HCT116 (cell line): ENCODE data around the gene AARS1. TPM values are rescaled to one million over a fixed set of nuclear protein-coding genes. Genes with fewer than 3 reads are reported as not detected.
A peak's percentile ranks its signal among the peaks of the same experiment; 100 is the strongest.

Experiments used
- ATAC-seq: fragments of 200-7000 bp; cut with Tn5 transposase; 2 replicates; pipeline ENCODE4 v1.9.1; 2020; ENCODE audit warnings: mild to moderate bottlenecking, moderate library complexity
- BruUV-seq: library from RNA; stranded (reverse); fragments of 400-500 nt; replicated peaks from 2 replicates; lab custom pipeline; 2021; lab: Mats Ljungman, UMichigan
- CTCF ChIA-PET: fragments of 300-600 bp; sonication (Branson Sonifier 250); formaldehyde crosslinking; loops from one replicate; lab custom pipeline; 2021; ENCODE audit warnings: antibody characterized with exemption; lab: Charles Lee
- POLR2A ChIA-PET: fragments of 300-600, 350-600 bp; sonication (Branson Sonifier 250); formaldehyde crosslinking; loops from one replicate; lab custom pipeline; 2021; ENCODE audit warnings: antibody characterized with exemption; lab: Charles Lee
- RAD21 ChIA-PET, 2 experiments: fragments of 300-600 bp; sonication (Branson Sonifier 250); formaldehyde crosslinking; loops; one replicate each; lab custom pipeline; 2023; ENCODE audit warnings: low total read pairs in 2 of 2; ENCODE audit not compliant: uncharacterized antibody in 2 of 2, unreplicated experiment in 2 of 2, low non-redundant PET in 1 of 2; lab: Charles Lee
- DNase-seq: peaks from one replicate; pipeline ENCODE4 v3.0.0-alpha.2; 2010; ENCODE audit warnings: low read depth, low spot score
- H2AFZ ChIP-seq: fragments of 200-600 bp; shearing (Covaris generic), sonication (generic); 2 replicates; pipeline ENCODE4 v1.6.1; 2017; ENCODE audit warnings: low read depth, mixed run types, mixed read lengths, antibody characterized with exemption, low read length; ENCODE audit not compliant: poor library complexity, severe bottlenecking
- H3K27ac ChIP-seq: 2 replicates; pipeline ENCODE4 v1.5.1; 2012; ENCODE audit warnings: low read depth, low read length
- H3K27me3 ChIP-seq: fragments of 200-600 bp; sonication (generic); 2 replicates; pipeline ENCODE4 v1.6.1; 2016; ENCODE audit warnings: mixed run types, low read length, mixed read lengths; ENCODE audit not compliant: insufficient read depth
- H3K36me3 ChIP-seq, 2 experiments: fragments of 200-500 bp in 1 of 2; fragments of 200-600 bp in 1 of 2; sonication (Bioruptor generic) in 1 of 2; sonication (generic) in 1 of 2; 2 replicates each; pipeline versions ENCODE4 v1.5.1 to v1.6.1; 2014 to 2016; ENCODE audit warnings: low read length in 2 of 2, inconsistent platforms in 1 of 2, mixed read lengths in 1 of 2, mixed run types in 1 of 2; ENCODE audit not compliant: insufficient read depth in 2 of 2, control insufficient read depth in 1 of 2
- H3K4me1 ChIP-seq, 2 experiments: fragments of 200-600 bp in 1 of 2; sonication (generic) in 1 of 2; 2 replicates each; pipeline versions ENCODE4 v1.5.1 to v1.6.1; 2012 to 2017; ENCODE audit warnings: low read length in 2 of 2, inconsistent platforms in 1 of 2, mild to moderate bottlenecking in 1 of 2, mixed read lengths in 1 of 2, mixed run types in 1 of 2, moderate library complexity in 1 of 2; ENCODE audit not compliant: insufficient read depth in 2 of 2, control insufficient read depth in 1 of 2
- H3K4me2 ChIP-seq: fragments of 200-600 bp; sonication (generic); 2 replicates; pipeline ENCODE4 v1.6.1; 2017; ENCODE audit warnings: mixed run types, low read length, mixed read lengths
- H3K4me3 ChIP-seq, 2 experiments: fragments of 200-600 bp in 1 of 2; sonication (generic) in 1 of 2; replicated peaks in 1 of 2; 2 replicates each; pipeline ENCODE4 v1.5.1; 2011 to 2016; ENCODE audit warnings: low read length in 2 of 2, control low read depth in 1 of 2, low read depth in 1 of 2, mild to moderate bottlenecking in 1 of 2, mixed read lengths in 1 of 2, mixed run types in 1 of 2
- H3K79me2 ChIP-seq: fragments of 200-600 bp; sonication (generic); 2 replicates; pipeline ENCODE4 v1.6.1; 2017; ENCODE audit warnings: mild to moderate bottlenecking, mixed run types, low read length, moderate library complexity, mixed read lengths; ENCODE audit not compliant: insufficient read depth
- H3K9ac ChIP-seq: fragments of 200-600 bp; sonication (generic); 2 replicates; pipeline ENCODE4 v1.6.1; 2016; ENCODE audit warnings: low read length, mixed read lengths
- H3K9me2 ChIP-seq: fragments of 200-600 bp; sonication (generic), shearing (Covaris generic); 2 replicates; pipeline ENCODE4 v1.6.1; 2017; ENCODE audit warnings: mixed run types, mild to moderate bottlenecking, moderate library complexity; ENCODE audit not compliant: insufficient read depth
- H3K9me3 ChIP-seq, 2 experiments: fragments of 200-500 bp in 1 of 2; fragments of 200-600 bp in 1 of 2; sonication (Bioruptor generic) in 1 of 2; sonication (generic) in 1 of 2; 2 replicates each; pipeline ENCODE4 v1.6.1; 2014 to 2017; ENCODE audit warnings: low read length in 2 of 2, mixed read lengths in 2 of 2, inconsistent platforms in 1 of 2, low read depth in 1 of 2, mild to moderate bottlenecking in 1 of 2, mixed run types in 1 of 2, moderate library complexity in 1 of 2; ENCODE audit not compliant: control insufficient read depth in 1 of 2, insufficient read depth in 1 of 2
- H4K20me1 ChIP-seq: fragments of 200-600 bp; sonication (generic), shearing (Covaris generic); 2 replicates; pipeline ENCODE4 v1.6.1; 2017; ENCODE audit warnings: mixed run types, mild to moderate bottlenecking, moderate library complexity; ENCODE audit not compliant: insufficient read depth
- CBX3 ChIP-seq: IDR thresholded peaks from 2 replicates; pipeline ENCODE4 v1.6.1; 2012; ENCODE audit warnings: low read depth
- CEBPB ChIP-seq: IDR thresholded peaks from 2 replicates; pipeline ENCODE4 v1.6.1; 2012; ENCODE audit warnings: low read depth
- CTCF ChIP-seq, 3 experiments: fragments of 200-600 bp in 1 of 3; sonication (generic) in 1 of 3; IDR thresholded peaks in 2 of 3; conservative IDR thresholded peaks in 1 of 3; 2 replicates each; pipeline ENCODE4 v1.5.1; 2012 to 2017; ENCODE audit warnings: low read depth in 2 of 3, low read length in 2 of 3, antibody characterized with exemption in 1 of 3, borderline replicate concordance in 1 of 3, control low read depth in 1 of 3, mild to moderate bottlenecking in 1 of 3, mixed read lengths in 1 of 3, mixed run types in 1 of 3, moderate library complexity in 1 of 3; ENCODE audit not compliant: insufficient read depth in 1 of 3
- EGR1 ChIP-seq: IDR thresholded peaks from 2 replicates; pipeline ENCODE4 v1.6.1; 2012; ENCODE audit warnings: low read depth
- ELF1 ChIP-seq: IDR thresholded peaks from 2 replicates; pipeline ENCODE4 v1.6.1; 2012; ENCODE audit warnings: low read depth, borderline replicate concordance
- EZH2 ChIP-seq: fragments of 200-600 bp; sonication (generic); IDR thresholded peaks from 2 replicates; pipeline ENCODE4 v1.6.1; 2017; ENCODE audit warnings: antibody characterized with exemption, mixed run types
- EZH2phosphoT487 ChIP-seq: fragments of 200-600 bp; IDR thresholded peaks from 2 replicates; pipeline ENCODE4 v1.6.1; 2018; ENCODE audit warnings: antibody characterized with exemption, borderline replicate concordance
- FOSL1 ChIP-seq: IDR thresholded peaks from 2 replicates; pipeline ENCODE4 v1.6.1; 2012; ENCODE audit warnings: low read depth
- POLR2A ChIP-seq: IDR thresholded peaks from 2 replicates; pipeline ENCODE4 v1.7.0; 2011; ENCODE audit warnings: borderline replicate concordance; ENCODE audit not compliant: insufficient read depth, insufficient read length; ENCODE audit errors: extremely low read depth
- POLR2AphosphoS5 ChIP-seq: IDR thresholded peaks from 2 replicates; pipeline ENCODE4 v1.6.1; 2011; ENCODE audit warnings: mild to moderate bottlenecking, low read depth, low read length, moderate library complexity
- SIN3A ChIP-seq: IDR thresholded peaks from 2 replicates; pipeline ENCODE4 v1.6.1; 2012; ENCODE audit warnings: low read depth
- SRF ChIP-seq: IDR thresholded peaks from 2 replicates; pipeline ENCODE4 v1.6.1; 2012; ENCODE audit warnings: low read depth
- TCF7L2 ChIP-seq: IDR thresholded peaks from 2 replicates; pipeline ENCODE4 v1.7.0; 2011; ENCODE audit warnings: borderline replicate concordance, inconsistent platforms; ENCODE audit not compliant: insufficient read depth, insufficient read length; ENCODE audit errors: extremely low read depth
- YY1 ChIP-seq: IDR thresholded peaks from 2 replicates; pipeline ENCODE4 v1.6.1; 2011; ENCODE audit warnings: low read length, low read depth, moderate library complexity, mild to moderate bottlenecking; ENCODE audit not compliant: insufficient replicate concordance; ENCODE audit errors: extremely low read depth
- ZBTB33 ChIP-seq: IDR thresholded peaks from 2 replicates; pipeline ENCODE4 v1.6.1; 2011; ENCODE audit warnings: mild to moderate bottlenecking, low read length, moderate library complexity; ENCODE audit not compliant: insufficient replicate concordance; ENCODE audit errors: extremely low read depth
- ZNF274 ChIP-seq: fragments of 200-500 bp; sonication (Bioruptor generic); IDR thresholded peaks from 2 replicates; pipeline ENCODE4 v1.6.1; 2014; ENCODE audit warnings: mild to moderate bottlenecking, low read depth, low read length, inconsistent platforms
- intact Hi-C: fragments of 100-400 bp; cut with micrococcal nuclease; formaldehyde crosslinking; loops from 2 replicates; pipeline ENCODE4 v1.10.0; 2022
- total RNA-seq: library from RNA; stranded (reverse); gene quantifications from one replicate; pipeline ENCODE4 v1.2.1, GENCODE V29; 2021; ENCODE audit not compliant: unreplicated experiment
- TF ChIP-seq, protein P1 (sequence below): IDR thresholded peaks from 2 replicates; pipeline ENCODE4 v1.6.1; 2012; ENCODE audit warnings: low read depth
- TF ChIP-seq, protein P2 (sequence below): IDR thresholded peaks from 2 replicates; pipeline ENCODE4 v1.6.1; 2012

The AARS1 gene
- total RNA-seq, 1 experiment from 2014 or later, result 215 TPM

DNA sequence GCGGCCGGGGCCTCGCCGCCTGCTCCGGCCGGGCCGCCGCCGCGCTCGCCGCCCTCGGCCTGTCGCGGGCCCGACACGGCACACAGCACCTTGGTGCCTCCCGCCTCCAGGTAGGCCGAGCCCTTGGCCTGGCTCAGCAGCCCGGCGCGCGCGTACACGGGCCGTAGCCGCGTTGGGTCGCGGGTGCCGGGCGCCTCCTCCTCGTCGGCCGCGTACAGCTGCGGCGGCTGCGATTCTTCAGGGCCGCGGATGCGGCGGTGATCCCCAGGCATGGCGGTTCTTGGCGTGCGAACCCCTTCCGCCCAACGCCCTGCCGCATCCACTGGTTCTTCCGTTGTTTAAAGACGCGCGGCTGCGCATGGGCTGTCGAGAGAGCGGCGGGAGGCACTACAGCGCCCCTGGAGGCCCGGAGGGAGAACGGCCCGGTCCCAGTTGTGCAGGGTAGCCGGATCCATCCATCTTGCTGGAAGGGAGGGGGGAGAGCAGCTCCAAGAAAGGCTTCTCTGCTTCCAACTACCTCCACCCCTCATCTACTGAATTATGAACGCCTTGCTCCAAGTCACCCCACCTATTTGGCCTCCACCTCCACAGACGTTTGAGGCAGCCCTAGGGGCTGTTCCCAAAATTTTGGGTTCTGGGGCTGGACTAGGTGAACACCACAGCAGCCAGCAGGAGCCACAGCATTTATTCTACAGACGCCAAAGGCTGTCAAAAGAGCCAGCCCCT lies 37.5 kb downstream of the AARS1 start, which contains the start of gene EXOSC6:
Gene EXOSC6 (minus strand): TSS at position 312 of the 726 bp plus-strand sequence. CDS start 40 bp downstream, at position 272.
- peaks cover 25% of the 10 kb centered on the region for H3K79me2 ChIP-seq
- H3K4me3 ChIP-seq, result peak within 1 kb of the TSS; percentile 59 to 82
- no peaks in the 10 kb centered on the region for H3K9me3 ChIP-seq
- H3K9me2 ChIP-seq, result no peaks in the 10 kb centered on the region
- H3K4me2 ChIP-seq, result peak within 1 kb of the TSS; percentile 92
- ChIA-PET RAD21 (no interaction called here), POLR2A (interaction anchor here (1.6 kb wide), 1 partner anchor 37 kb away, joined by 5 read pairs; the partner anchor contains the start of gene AARS1), CTCF (interaction anchor here (1.0 to 1.9 kb wide), 4 partner anchors 11 to 128 kb away, joined by 3 to 9 read pairs (median 4); partner anchors contain the start of gene AARS1)
- intact Hi-C loops, result loop anchor here (10.0 kb wide), 1 partner anchor 87 kb away; no protein-coding TSS in a partner anchor
- ATAC-seq (peak; percentile 92), DNase-seq (peak; percentile 87)
- H2AFZ ChIP-seq, result no peak within 1 kb of the TSS
- BruUV-seq, result no TSS peak
- peak within 1 kb of the TSS; percentile 84 for H3K9ac ChIP-seq
- H3K27me3 ChIP-seq, result no peaks in the 10 kb centered on the region
- peak within 1 kb of the TSS; percentile 95 for H3K27ac ChIP-seq
- H3K4me1 ChIP-seq, result peaks cover 5 to 7% of the 10 kb centered on the region in 2 experiments; a peak in 2 of 4 replicates
- no peaks in the 10 kb centered on the region for H4K20me1 ChIP-seq
- H3K36me3 ChIP-seq, result peaks cover 13 to 39% of the 10 kb centered on the region in 2 experiments
- TF ChIP-seq CEBPB (no peak), EZH2 (no peak), EZH2phosphoT487 (no peak), ZNF274 (no peak), ZBTB33 (peak; percentile 81), POLR2AphosphoS5 (peak; percentile 98), TCF7L2 (no peak), ELF1 (no peak; the same call in 1 of the 2 replicates), SIN3A (peak; percentile 93), CTCF (IDR thresholded peaks at IDR 0.05 in 2 of 3, conservative IDR thresholded peaks at IDR 0.05 in 1 of 3; ENCODE audit: borderline replicate concordance in 1 of 3, insufficient read depth in 1 of 3, low read depth in 2 of 3, low read length in 2 of 3) (peak; percentile 49 to 95 (median 88); a peak in 5 of 6 replicates), SRF (no peak), CBX3 (peak; percentile 71; the same call in 1 of the 2 replicates), FOSL1 (no peak; the same call in 1 of the 2 replicates), POLR2A (peak; percentile 36), YY1 (peak; percentile 89), EGR1 (no peak)
- TF ChIP-seq, protein P1, sequence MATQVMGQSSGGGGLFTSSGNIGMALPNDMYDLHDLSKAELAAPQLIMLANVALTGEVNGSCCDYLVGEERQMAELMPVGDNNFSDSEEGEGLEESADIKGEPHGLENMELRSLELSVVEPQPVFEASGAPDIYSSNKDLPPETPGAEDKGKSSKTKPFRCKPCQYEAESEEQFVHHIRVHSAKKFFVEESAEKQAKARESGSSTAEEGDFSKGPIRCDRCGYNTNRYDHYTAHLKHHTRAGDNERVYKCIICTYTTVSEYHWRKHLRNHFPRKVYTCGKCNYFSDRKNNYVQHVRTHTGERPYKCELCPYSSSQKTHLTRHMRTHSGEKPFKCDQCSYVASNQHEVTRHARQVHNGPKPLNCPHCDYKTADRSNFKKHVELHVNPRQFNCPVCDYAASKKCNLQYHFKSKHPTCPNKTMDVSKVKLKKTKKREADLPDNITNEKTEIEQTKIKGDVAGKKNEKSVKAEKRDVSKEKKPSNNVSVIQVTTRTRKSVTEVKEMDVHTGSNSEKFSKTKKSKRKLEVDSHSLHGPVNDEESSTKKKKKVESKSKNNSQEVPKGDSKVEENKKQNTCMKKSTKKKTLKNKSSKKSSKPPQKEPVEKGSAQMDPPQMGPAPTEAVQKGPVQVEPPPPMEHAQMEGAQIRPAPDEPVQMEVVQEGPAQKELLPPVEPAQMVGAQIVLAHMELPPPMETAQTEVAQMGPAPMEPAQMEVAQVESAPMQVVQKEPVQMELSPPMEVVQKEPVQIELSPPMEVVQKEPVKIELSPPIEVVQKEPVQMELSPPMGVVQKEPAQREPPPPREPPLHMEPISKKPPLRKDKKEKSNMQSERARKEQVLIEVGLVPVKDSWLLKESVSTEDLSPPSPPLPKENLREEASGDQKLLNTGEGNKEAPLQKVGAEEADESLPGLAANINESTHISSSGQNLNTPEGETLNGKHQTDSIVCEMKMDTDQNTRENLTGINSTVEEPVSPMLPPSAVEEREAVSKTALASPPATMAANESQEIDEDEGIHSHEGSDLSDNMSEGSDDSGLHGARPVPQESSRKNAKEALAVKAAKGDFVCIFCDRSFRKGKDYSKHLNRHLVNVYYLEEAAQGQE, result no peak
- TF ChIP-seq, protein P2, sequence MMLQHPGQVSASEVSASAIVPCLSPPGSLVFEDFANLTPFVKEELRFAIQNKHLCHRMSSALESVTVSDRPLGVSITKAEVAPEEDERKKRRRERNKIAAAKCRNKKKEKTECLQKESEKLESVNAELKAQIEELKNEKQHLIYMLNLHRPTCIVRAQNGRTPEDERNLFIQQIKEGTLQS, result no peak
